Mesendoderm (in vitro differentiated cells): ENCODE measurements around the gene PPFIBP1.
"Not testable (repeated sequence)": the region's sequence is repeated elsewhere in the genome, so short reads cannot be mapped to it uniquely, and the experiment has no call there.

Experiments
- DNase-seq: peaks from one replicate; pipeline ENCODE4 v3.0.0; 2013
- H2AK5ac ChIP-seq: 2 replicates; pipeline ENCODE4 v1.6.1; 2013; ENCODE audit warnings: low read length, inconsistent platforms
- H2BK120ac ChIP-seq: 2 replicates; pipeline ENCODE4 v1.6.1; 2013; ENCODE audit warnings: low read depth, mild to moderate bottlenecking, low read length, moderate library complexity, mixed read lengths
- H2BK15ac ChIP-seq: replicated peaks from 2 replicates; pipeline ENCODE4 v1.6.1; 2013; ENCODE audit warnings: low read depth, mild to moderate bottlenecking, moderate library complexity
- H2BK5ac ChIP-seq: 2 replicates; pipeline ENCODE4 v1.6.1; 2013; ENCODE audit warnings: low read length, inconsistent platforms
- H3K18ac ChIP-seq: 2 replicates; pipeline ENCODE4 v1.6.1; 2013; ENCODE audit warnings: mild to moderate bottlenecking, low read length, mixed read lengths
- H3K23ac ChIP-seq: one replicate; pipeline ENCODE4 v1.6.1; 2013; ENCODE audit warnings: low read length
- H3K27ac ChIP-seq: 2 replicates; pipeline ENCODE4 v1.5.1; 2013; ENCODE audit warnings: low read depth, mild to moderate bottlenecking, inconsistent platforms, low read length, moderate library complexity
- H3K27me3 ChIP-seq: 2 replicates; pipeline ENCODE4 v1.6.1; 2013; ENCODE audit warnings: low read length, control low read depth, mild to moderate bottlenecking, inconsistent platforms; ENCODE audit not compliant: insufficient read depth, poor library complexity
- H3K36me3 ChIP-seq: 2 replicates; pipeline ENCODE4 v1.6.1; 2013; ENCODE audit warnings: low read length, inconsistent platforms; ENCODE audit not compliant: control insufficient read depth, insufficient read depth
- H3K4ac ChIP-seq: one replicate; pipeline ENCODE4 v1.6.1; 2013; ENCODE audit warnings: low read depth, mild to moderate bottlenecking, low read length, moderate library complexity
- H3K4me1 ChIP-seq: 2 replicates; pipeline ENCODE4 v1.6.1; 2013; ENCODE audit warnings: low read depth, low read length, inconsistent platforms; ENCODE audit not compliant: control insufficient read depth
- H3K4me2 ChIP-seq: 2 replicates; pipeline ENCODE4 v1.6.1; 2013; ENCODE audit warnings: low read length
- H3K4me3 ChIP-seq: 2 replicates; pipeline ENCODE4 v1.5.1; 2013; ENCODE audit warnings: mild to moderate bottlenecking, low read length
- H3K56ac ChIP-seq: one replicate; pipeline ENCODE4 v1.6.1; 2013; ENCODE audit warnings: low read length
- H3K79me1 ChIP-seq: 2 replicates; pipeline ENCODE4 v1.6.1; 2013; ENCODE audit warnings: low read length, inconsistent platforms
- H3K79me2 ChIP-seq: 2 replicates; pipeline ENCODE4 v1.6.1; 2013; ENCODE audit warnings: mild to moderate bottlenecking, low read length; ENCODE audit not compliant: control insufficient read depth, insufficient read depth
- H3K9ac ChIP-seq: 2 replicates; pipeline ENCODE4 v1.6.1; 2013; ENCODE audit warnings: low read length, inconsistent platforms
- H4K5ac ChIP-seq: one replicate; pipeline ENCODE4 v1.6.1; 2013; ENCODE audit warnings: low read length
- H4K8ac ChIP-seq: one replicate; pipeline ENCODE4 v1.6.1; 2013; ENCODE audit warnings: low read depth, mild to moderate bottlenecking, control low read depth, low read length, moderate library complexity
- WGBS: extraction: QIAGEN DNeasy Blood & Tissue Kit; methylation state at CpG from one replicate; pipeline ENCODE4 v1.1.7; 2013; ENCODE audit warnings: low lambda C conversion rate, missing lambda C conversion rate; ENCODE audit not compliant: insufficient coverage; ENCODE audit errors: extremely low coverage; 5-methylcytosine and 5-hydroxymethylcytosine counted together

Gene PPFIBP1

GRCh38 chr12:27589419-27589818 lies 65.4 kb downstream of the PPFIBP1 start:
- Histone ChIP-seq H3K4ac (no peak overlapping the region), H3K27me3 (no peaks in the 10 kb centered on the region), H3K27ac (no peak overlapping the region), H3K18ac (no peak overlapping the region), H3K9ac (no peak overlapping the region), H2AK5ac (no peak overlapping the region), H2BK15ac (no peak overlapping the region), H4K5ac (no peak overlapping the region), H3K56ac (no peak overlapping the region), H2BK120ac (no peak overlapping the region), H4K8ac (no peak overlapping the region), H3K36me3 (no peaks in the 10 kb centered on the region), H3K23ac (no peak overlapping the region), H3K4me1 (peaks cover 3% of the 10 kb centered on the region), H3K79me2 (peaks cover 8% of the 10 kb centered on the region), H3K4me3 (no peak overlapping the region), H2BK5ac (no peak overlapping the region), H3K4me2 (no peak overlapping the region), H3K79me1 (peaks cover 15% of the 10 kb centered on the region)
- no peak for DNase-seq
- no CpG with 5 or more reads among the region's 4 CpGs for WGBS

- H3K18ac ChIP-seq, H3K23ac ChIP-seq, H2AK5ac ChIP-seq, H3K56ac ChIP-seq, H3K27me3 ChIP-seq, H3K9ac ChIP-seq, H3K4me1 ChIP-seq, H3K27ac ChIP-seq, H3K4me2 ChIP-seq, H2BK120ac ChIP-seq, H4K5ac ChIP-seq, H3K79me2 ChIP-seq, H3K36me3 ChIP-seq, H4K8ac ChIP-seq, DNase-seq, H2BK15ac ChIP-seq, H3K4me3 ChIP-seq, H3K4ac ChIP-seq, H2BK5ac ChIP-seq: not testable (repeated sequence)
- WGBS, result no CpG with 5 or more reads among the region's 3 CpGs
- H3K79me1 ChIP-seq, result peaks cover 11% of the 10 kb centered on the region
Observed at GRCh38 chr12:27591698-27592097, 67.7 kb downstream of the PPFIBP1 start.

GRCh38 chr12:27592548-27592947 lies 68.5 kb downstream of the PPFIBP1 start:
- peaks cover 11% of the 10 kb centered on the region for H3K79me1 ChIP-seq
- H3K36me3 ChIP-seq, result no peaks in the 10 kb centered on the region
- H3K27me3 ChIP-seq, result no peaks in the 10 kb centered on the region
- no peak overlapping the region for H2AK5ac ChIP-seq
- no peak overlapping the region for H3K4ac ChIP-seq
- peak overlapping the region; percentile 4 for H3K56ac ChIP-seq
- H3K27ac ChIP-seq, result no peak overlapping the region
- peak; percentile 65 for DNase-seq
- no CpG with 5 or more reads among the region's 5 CpGs for WGBS
- H3K4me2 ChIP-seq, result no peak overlapping the region
- no peak overlapping the region for H4K8ac ChIP-seq
- peaks cover 4% of the 10 kb centered on the region for H3K79me2 ChIP-seq
- peaks cover 3% of the 10 kb centered on the region for H3K4me1 ChIP-seq
- no peak overlapping the region for H3K18ac ChIP-seq
- H2BK5ac ChIP-seq, result no peak overlapping the region
- H2BK15ac ChIP-seq, result no peak overlapping the region
- H3K23ac ChIP-seq, result no peak overlapping the region
- no peak overlapping the region for H4K5ac ChIP-seq
- no peak overlapping the region for H3K9ac ChIP-seq
- no peak overlapping the region for H3K4me3 ChIP-seq
- H2BK120ac ChIP-seq, result no peak overlapping the region

- Histone ChIP-seq H3K27ac (no peak overlapping the region), H3K56ac (no peak overlapping the region), H3K18ac (no peak overlapping the region), H3K27me3 (no peaks in the 10 kb centered on the region), H2BK120ac (no peak overlapping the region), H3K4me1 (peaks cover 3% of the 10 kb centered on the region), H3K36me3 (no peaks in the 10 kb centered on the region), H2BK15ac (no peak overlapping the region), H4K5ac (no peak overlapping the region), H2BK5ac (no peak overlapping the region), H3K4me3 (no peak overlapping the region), H3K4me2 (no peak overlapping the region), H4K8ac (no peak overlapping the region), H3K23ac (no peak overlapping the region), H3K79me1 (peaks cover 11% of the 10 kb centered on the region), H2AK5ac (no peak overlapping the region), H3K9ac (no peak overlapping the region), H3K79me2 (peaks cover 4% of the 10 kb centered on the region), H3K4ac (no peak overlapping the region)
- no CpG with 5 or more reads among the region's 4 CpGs for WGBS
- DNase-seq, result no peak
Observed at GRCh38 chr12:27593266-27593665, 69.3 kb downstream of the PPFIBP1 start.

- WGBS, result no CpG with 5 or more reads among the region's 16 CpGs
- Histone ChIP-seq H3K18ac (no peak overlapping the region), H3K9ac (no peak overlapping the region), H3K36me3 (no peaks in the 10 kb centered on the region), H3K4me1 (peaks cover 3% of the 10 kb centered on the region), H4K5ac (no peak overlapping the region), H3K56ac (no peak overlapping the region), H3K23ac (no peak overlapping the region), H2BK120ac (no peak overlapping the region), H3K4me2 (no peak overlapping the region), H4K8ac (no peak overlapping the region), H3K4me3 (no peak overlapping the region), H3K27me3 (no peaks in the 10 kb centered on the region), H2AK5ac (no peak overlapping the region), H2BK5ac (no peak overlapping the region), H3K4ac (no peak overlapping the region), H3K79me2 (peaks cover 4% of the 10 kb centered on the region), H3K79me1 (peaks cover 14% of the 10 kb centered on the region), H2BK15ac (no peak overlapping the region), H3K27ac (no peak overlapping the region)
- peak; percentile 74 for DNase-seq
Observed at GRCh38 chr12:27595231-27595642, 71.2 kb downstream of the PPFIBP1 start.

GRCh38 chr12:27598866-27599265 lies 74.9 kb downstream of the PPFIBP1 start:
- H3K4me1 ChIP-seq, H3K4me2 ChIP-seq, H3K4me3 ChIP-seq, H3K27ac ChIP-seq, H3K18ac ChIP-seq, H2BK5ac ChIP-seq, H2BK15ac ChIP-seq, H4K5ac ChIP-seq, H3K27me3 ChIP-seq, H3K23ac ChIP-seq, H3K4ac ChIP-seq, H3K9ac ChIP-seq, H2BK120ac ChIP-seq, H4K8ac ChIP-seq, H2AK5ac ChIP-seq, H3K56ac ChIP-seq, DNase-seq, H3K36me3 ChIP-seq, H3K79me1 ChIP-seq, H3K79me2 ChIP-seq: not testable (repeated sequence)
- no CpG with 5 or more reads among the region's 1 CpG for WGBS
